ENCODE measurements around the gene TIFAB. TPM values are rescaled to one million over a fixed set of nuclear protein-coding genes. Genes with fewer than 3 reads are reported as not detected.
"Not testable (repeated sequence)": the region's sequence is repeated elsewhere in the genome, so short reads cannot be mapped to it uniquely, and the experiment has no call there.

TIFAB gene
- total RNA-seq (under 1 TPM in 1 of 2 donors, not detected in 1; 0.24 TPM), polyA plus RNA-seq (not detected)
- long read RNA-seq, donor 1 = 0 reads
- long read RNA-seq, donor 2 = 0 reads

- WGBS, 2 donors = 87 to 89% methylated on average over 10 of the region's 10 CpGs
- intact Hi-C loops (cut with DNase I) = no loop called here
- H3K4me3 ChIP-seq (ENCODE audit: low read length in 2 of 2) = no peak within 1 kb of the TSS
- DNase-seq = peak in 1 of 2 donors; percentile 41
- H3K9me3 ChIP-seq (ENCODE audit: control insufficient read depth, low read length) = no peaks in the 10 kb centered on the region
- no peak within 1 kb of the TSS for H3K27ac ChIP-seq (ENCODE audit: low read depth in 1 of 2, low read length in 2 of 2)
- no peak for ATAC-seq (ENCODE audit: low FRiP score)
- H3K27me3 ChIP-seq (ENCODE audit: control insufficient read depth in 1 of 2, insufficient read depth in 2 of 2, low read length in 1 of 2) = no peaks in the 10 kb centered on the region
- H3K36me3 ChIP-seq (ENCODE audit: control insufficient read depth in 1 of 2, insufficient read depth in 2 of 2, low read length in 1 of 2) = no peaks in the 10 kb centered on the region
- no peaks in the 10 kb centered on the region for H3K4me1 ChIP-seq (ENCODE audit: control insufficient read depth in 1 of 2, insufficient read depth in 2 of 2, low read length in 2 of 2)
These were observed at the start of gene TIFAB for GRCh38 chr5:135452321-135453030. Gene TIFAB (minus strand): TSS chr5:135452351. CDS start chr5:135449939, 2,412 bp downstream.

GRCh38 chr5:135498637-135498995, 46.5 kb upstream of the TIFAB start:
- DNase-seq = no peak
- ATAC-seq (ENCODE audit: low FRiP score) = no peak
- Histone ChIP-seq H3K4me1 (ENCODE audit: control insufficient read depth in 1 of 2, insufficient read depth in 2 of 2, low read length in 2 of 2) (no peaks in the 10 kb centered on the region), H3K27me3 (ENCODE audit: control insufficient read depth in 1 of 2, insufficient read depth in 2 of 2, low read length in 1 of 2) (no peaks in the 10 kb centered on the region), H3K27ac (ENCODE audit: low read depth in 1 of 2, low read length in 2 of 2) (no peak overlapping the region), H3K36me3 (ENCODE audit: control insufficient read depth in 1 of 2, insufficient read depth in 2 of 2, low read length in 1 of 2) (no peaks in the 10 kb centered on the region), H3K9me3 (ENCODE audit: control insufficient read depth, low read length) (no peaks in the 10 kb centered on the region), H3K4me3 (ENCODE audit: low read length in 2 of 2) (no peak overlapping the region)
- 71 to 82% methylated on average over 2 of the region's 2 CpGs for WGBS, 2 donors
- intact Hi-C loops (cut with DNase I) = no loop called here

- Histone ChIP-seq H3K27me3 (ENCODE audit: control insufficient read depth in 1 of 2, insufficient read depth in 2 of 2, low read length in 1 of 2) (no peaks in the 10 kb centered on the region), H3K4me3 (ENCODE audit: low read length in 2 of 2) (no peak overlapping the region), H3K36me3 (ENCODE audit: control insufficient read depth in 1 of 2, insufficient read depth in 2 of 2, low read length in 1 of 2) (no peaks in the 10 kb centered on the region), H3K4me1 (ENCODE audit: control insufficient read depth in 1 of 2, insufficient read depth in 2 of 2, low read length in 2 of 2) (no peaks in the 10 kb centered on the region), H3K9me3 (ENCODE audit: control insufficient read depth, low read length) (no peaks in the 10 kb centered on the region), H3K27ac (ENCODE audit: low read depth in 1 of 2, low read length in 2 of 2) (no peak overlapping the region)
- 84 to 86% methylated on average over 8 of the region's 8 CpGs for WGBS, 2 donors
- intact Hi-C loops (cut with DNase I) = no loop called here
- ATAC-seq (ENCODE audit: low FRiP score) (peak; percentile 17), DNase-seq (no peak)
These were observed 46.0 kb upstream of the TIFAB start for GRCh38 chr5:135497971-135498636.

- 91 to 92% methylated on average over 4 of the region's 4 CpGs for WGBS, 2 donors
These were observed 43.4 kb upstream of the TIFAB start for GRCh38 chr5:135495531-135495930.

GRCh38 chr5:135494196-135494595, 42.0 kb upstream of the TIFAB start:
- Histone ChIP-seq H3K4me3 (ENCODE audit: low read length in 2 of 2) (no peak overlapping the region), H3K4me1 (ENCODE audit: control insufficient read depth in 1 of 2, insufficient read depth in 2 of 2, low read length in 2 of 2) (no peaks in the 10 kb centered on the region), H3K36me3 (ENCODE audit: control insufficient read depth in 1 of 2, insufficient read depth in 2 of 2, low read length in 1 of 2) (no peaks in the 10 kb centered on the region), H3K27ac (ENCODE audit: low read depth in 1 of 2, low read length in 2 of 2) (peak overlapping the region in 1 of 2 donors; percentile 37), H3K27me3 (ENCODE audit: control insufficient read depth in 1 of 2, insufficient read depth in 2 of 2, low read length in 1 of 2) (no peaks in the 10 kb centered on the region), H3K9me3 (ENCODE audit: control insufficient read depth, low read length) (no peaks in the 10 kb centered on the region)
- ATAC-seq (ENCODE audit: low FRiP score) = no peak
- DNase-seq = no peak
- 91 to 97% methylated on average over 5 of the region's 5 CpGs for WGBS, 2 donors
- intact Hi-C loops (cut with DNase I) = no loop called here

More at GRCh38 chr5:135495531-135495930, 43.4 kb upstream of the TIFAB start:
- H3K27ac ChIP-seq (ENCODE audit: low read depth in 1 of 2, low read length in 2 of 2); H3K4me1 ChIP-seq (ENCODE audit: control insufficient read depth in 1 of 2, insufficient read depth in 2 of 2, low read length in 2 of 2); intact Hi-C loops (cut with DNase I); H3K4me3 ChIP-seq (ENCODE audit: low read length in 2 of 2); DNase-seq; H3K9me3 ChIP-seq (ENCODE audit: control insufficient read depth, low read length); ATAC-seq (ENCODE audit: low FRiP score); H3K36me3 ChIP-seq (ENCODE audit: control insufficient read depth in 1 of 2, insufficient read depth in 2 of 2, low read length in 1 of 2); H3K27me3 ChIP-seq (ENCODE audit: control insufficient read depth in 1 of 2, insufficient read depth in 2 of 2, low read length in 1 of 2): not testable (repeated sequence)

GRCh38 chr5:135493406-135494180, 41.4 kb upstream of the TIFAB start:
- Histone ChIP-seq H3K4me3 (ENCODE audit: low read length in 2 of 2) (no peak overlapping the region), H3K36me3 (ENCODE audit: control insufficient read depth in 1 of 2, insufficient read depth in 2 of 2, low read length in 1 of 2) (no peaks in the 10 kb centered on the region), H3K4me1 (ENCODE audit: control insufficient read depth in 1 of 2, insufficient read depth in 2 of 2, low read length in 2 of 2) (no peaks in the 10 kb centered on the region), H3K27ac (ENCODE audit: low read depth in 1 of 2, low read length in 2 of 2) (peak overlapping the region in 1 of 2 donors; percentile 37), H3K27me3 (ENCODE audit: control insufficient read depth in 1 of 2, insufficient read depth in 2 of 2, low read length in 1 of 2) (no peaks in the 10 kb centered on the region), H3K9me3 (ENCODE audit: control insufficient read depth, low read length) (no peaks in the 10 kb centered on the region)
- intact Hi-C loops (cut with DNase I) = no loop called here
- ATAC-seq (ENCODE audit: low FRiP score) = peak; percentile 40
- DNase-seq = peak in 1 of 2 donors; percentile 65
- WGBS, 2 donors = 43 to 47% methylated on average over 8 of the region's 8 CpGs

- intact Hi-C loops (cut with DNase I) = no loop called here
- Histone ChIP-seq H3K27me3 (ENCODE audit: control insufficient read depth in 1 of 2, insufficient read depth in 2 of 2, low read length in 1 of 2) (no peaks in the 10 kb centered on the region), H3K9me3 (ENCODE audit: control insufficient read depth, low read length) (no peaks in the 10 kb centered on the region), H3K27ac (ENCODE audit: low read depth in 1 of 2, low read length in 2 of 2) (no peak overlapping the region), H3K4me1 (ENCODE audit: control insufficient read depth in 1 of 2, insufficient read depth in 2 of 2, low read length in 2 of 2) (no peaks in the 10 kb centered on the region), H3K36me3 (ENCODE audit: control insufficient read depth in 1 of 2, insufficient read depth in 2 of 2, low read length in 1 of 2) (no peaks in the 10 kb centered on the region), H3K4me3 (ENCODE audit: low read length in 2 of 2) (no peak overlapping the region)
- no peak for DNase-seq
- ATAC-seq (ENCODE audit: low FRiP score) = no peak
- WGBS, 2 donors = 93 to 98% methylated on average over 3 of the region's 3 CpGs
These were observed 40.1 kb upstream of the TIFAB start for GRCh38 chr5:135492319-135492626.

- no peaks in the 10 kb centered on the region for H3K9me3 ChIP-seq (ENCODE audit: control insufficient read depth, low read length)
- no peak overlapping the region for H3K27ac ChIP-seq (ENCODE audit: low read depth in 1 of 2, low read length in 2 of 2)
- 51 to 59% methylated on average over 39 to 40 of the region's 40 CpGs for WGBS, 2 donors
- no peaks in the 10 kb centered on the region for H3K27me3 ChIP-seq (ENCODE audit: control insufficient read depth in 1 of 2, insufficient read depth in 2 of 2, low read length in 1 of 2)
- no peaks in the 10 kb centered on the region for H3K4me1 ChIP-seq (ENCODE audit: control insufficient read depth in 1 of 2, insufficient read depth in 2 of 2, low read length in 2 of 2)
- H3K36me3 ChIP-seq (ENCODE audit: control insufficient read depth in 1 of 2, insufficient read depth in 2 of 2, low read length in 1 of 2) = no peaks in the 10 kb centered on the region
- no peak overlapping the region for H3K4me3 ChIP-seq (ENCODE audit: low read length in 2 of 2)
- DNase-seq = no peak
- intact Hi-C loops (cut with DNase I) = no loop called here
- no peak for ATAC-seq (ENCODE audit: low FRiP score)
These were observed 39.6 kb upstream of the TIFAB start for GRCh38 chr5:135491552-135492318.

Data from aorta (tissue), 5 donors.